ENCODE results near the gene CD83. TPM values are rescaled to one million over a fixed set of nuclear protein-coding genes. Genes with fewer than 3 reads are reported as not detected.

The CD83 gene
- total and polyA plus RNA-seq, 2 experiments from 2014 or later, result 6.2 to 6.6 TPM

DNA sequence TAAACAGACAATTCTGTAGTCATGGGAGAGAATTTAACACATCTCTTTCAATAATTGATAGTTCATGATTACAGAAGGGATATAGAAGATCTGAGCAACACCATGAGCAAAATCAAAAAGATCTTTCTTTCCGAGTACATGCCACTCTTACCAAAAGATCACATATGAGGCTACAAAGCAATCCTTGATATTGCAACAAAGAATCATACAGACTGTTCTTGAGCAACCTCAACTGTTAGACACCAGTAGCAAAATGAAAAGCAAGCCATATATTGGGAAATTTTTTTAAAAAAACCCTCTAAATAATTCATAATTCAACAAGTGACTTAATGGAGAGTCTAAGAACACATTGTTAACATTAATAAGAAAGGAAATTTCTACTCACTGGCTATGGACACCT is 3.6 kb upstream of the CD83 start:
- no peaks in the 10 kb centered on the region for H3K4me1 ChIP-seq (ENCODE audit: insufficient read depth)
- H3K27ac ChIP-seq, result no peak overlapping the region
- H3K79me2 ChIP-seq, result no peaks in the 10 kb centered on the region
- no peaks in the 10 kb centered on the region for H3K9me2 ChIP-seq (replicated peaks; ENCODE audit: insufficient read depth)
- no peak overlapping the region for H3K4me2 ChIP-seq
- H2AFZ ChIP-seq, result no peak overlapping the region
- no peak for TF ChIP-seq EZH2phosphoT487 (IDR thresholded peaks at IDR 0.05; ENCODE audit: low read depth, severe bottlenecking, unreplicated experiment)
- TF ChIP-seq EZH2 (IDR thresholded peaks at IDR 0.05; ENCODE audit: borderline replicate concordance), result no peak
- TF ChIP-seq CTCF (IDR thresholded peaks at IDR 0.05; ENCODE audit: poor library complexity), result no peak
- no peaks in the 10 kb centered on the region for H4K20me1 ChIP-seq (ENCODE audit: insufficient read depth, poor library complexity, severe bottlenecking)
- no peak overlapping the region for H3K4me3 ChIP-seq
- no peaks in the 10 kb centered on the region for H3K9me3 ChIP-seq (ENCODE audit: low read depth)
- H3K27me3 ChIP-seq, result no peaks in the 10 kb centered on the region
- no peak for DNase-seq (ENCODE audit: low spot score)
- no peaks in the 10 kb centered on the region for H3K36me3 ChIP-seq (replicated peaks; ENCODE audit: insufficient read depth, low read depth)
- 84% methylated on average over 1 of the region's 1 CpG for WGBS (ENCODE audit: low lambda C conversion rate, missing lambda C conversion rate)

DNA sequence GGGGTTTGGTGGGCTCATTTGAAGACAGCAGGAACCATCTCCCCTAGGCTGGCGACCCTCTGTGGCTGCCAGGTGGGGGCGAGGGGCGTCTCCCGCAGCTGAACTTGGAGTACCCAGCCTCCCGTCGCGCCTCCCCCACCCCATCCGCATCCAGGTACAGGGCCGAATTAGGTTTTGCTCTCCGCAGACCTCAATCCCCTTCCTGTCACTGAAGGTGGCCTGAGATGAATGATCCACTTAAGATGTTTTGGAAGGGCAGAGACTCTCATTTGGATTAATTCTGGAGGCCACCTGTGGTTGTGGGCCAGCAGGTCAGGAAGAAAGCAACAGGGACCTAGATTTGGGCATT is 493 bp downstream of the CD83 start:
- Histone ChIP-seq H3K27me3 (no peaks in the 10 kb centered on the region), H4K20me1 (ENCODE audit: insufficient read depth, poor library complexity, severe bottlenecking) (no peaks in the 10 kb centered on the region), H3K36me3 (replicated peaks; ENCODE audit: insufficient read depth, low read depth) (no peaks in the 10 kb centered on the region), H3K9me2 (replicated peaks; ENCODE audit: insufficient read depth) (no peaks in the 10 kb centered on the region), H3K4me1 (ENCODE audit: insufficient read depth) (no peaks in the 10 kb centered on the region), H2AFZ (peak overlapping the region; percentile 69), H3K27ac (no peak overlapping the region), H3K9me3 (ENCODE audit: low read depth) (no peaks in the 10 kb centered on the region), H3K4me3 (peak overlapping the region; percentile 57), H3K79me2 (no peaks in the 10 kb centered on the region), H3K4me2 (peak overlapping the region; percentile 93)
- DNase-seq (ENCODE audit: low spot score), result no peak
- WGBS (ENCODE audit: low lambda C conversion rate, missing lambda C conversion rate), result 11% methylated on average over 10 of the region's 10 CpGs
- TF ChIP-seq EZH2 (IDR thresholded peaks at IDR 0.05; ENCODE audit: borderline replicate concordance) (no peak), EZH2phosphoT487 (IDR thresholded peaks at IDR 0.05; ENCODE audit: low read depth, severe bottlenecking, unreplicated experiment) (no peak), CTCF (IDR thresholded peaks at IDR 0.05; ENCODE audit: poor library complexity) (no peak)

DNA sequence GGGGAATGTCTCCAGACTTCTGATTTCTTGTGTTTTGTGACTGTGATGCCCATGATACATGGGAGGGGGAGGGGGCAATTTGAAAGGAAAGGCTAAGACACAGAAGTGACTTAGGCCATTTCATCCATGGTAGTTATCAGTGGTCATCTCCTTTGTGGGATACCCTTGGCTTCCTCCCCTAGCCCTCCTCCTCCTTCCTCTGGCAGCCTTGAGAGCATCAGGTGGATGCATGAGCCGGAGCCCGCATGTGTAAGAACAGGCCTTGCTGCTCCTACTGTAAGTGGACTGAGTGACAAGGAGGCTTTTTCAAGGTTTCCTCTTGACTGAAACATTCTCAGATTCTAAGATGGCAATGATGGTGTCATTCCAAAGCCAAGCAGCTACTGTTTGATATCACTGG is 874 bp downstream of the CD83 start:
- Histone ChIP-seq H3K4me3 (no peak overlapping the region), H3K27me3 (no peaks in the 10 kb centered on the region), H3K4me1 (ENCODE audit: insufficient read depth) (no peaks in the 10 kb centered on the region), H3K27ac (no peak overlapping the region), H3K9me2 (replicated peaks; ENCODE audit: insufficient read depth) (no peaks in the 10 kb centered on the region), H3K36me3 (replicated peaks; ENCODE audit: insufficient read depth, low read depth) (no peaks in the 10 kb centered on the region), H3K4me2 (peak overlapping the region; percentile 93), H3K9me3 (ENCODE audit: low read depth) (no peaks in the 10 kb centered on the region), H4K20me1 (ENCODE audit: insufficient read depth, poor library complexity, severe bottlenecking) (no peaks in the 10 kb centered on the region), H2AFZ (peak overlapping the region; percentile 69), H3K79me2 (no peaks in the 10 kb centered on the region)
- no peak for TF ChIP-seq EZH2 (IDR thresholded peaks at IDR 0.05; ENCODE audit: borderline replicate concordance)
- TF ChIP-seq CTCF (IDR thresholded peaks at IDR 0.05; ENCODE audit: poor library complexity), result no peak
- TF ChIP-seq EZH2phosphoT487 (IDR thresholded peaks at IDR 0.05; ENCODE audit: low read depth, severe bottlenecking, unreplicated experiment), result no peak
- 91% methylated on average over 2 of the region's 2 CpGs for WGBS (ENCODE audit: low lambda C conversion rate, missing lambda C conversion rate)
- DNase-seq (ENCODE audit: low spot score), result no peak

DNA sequence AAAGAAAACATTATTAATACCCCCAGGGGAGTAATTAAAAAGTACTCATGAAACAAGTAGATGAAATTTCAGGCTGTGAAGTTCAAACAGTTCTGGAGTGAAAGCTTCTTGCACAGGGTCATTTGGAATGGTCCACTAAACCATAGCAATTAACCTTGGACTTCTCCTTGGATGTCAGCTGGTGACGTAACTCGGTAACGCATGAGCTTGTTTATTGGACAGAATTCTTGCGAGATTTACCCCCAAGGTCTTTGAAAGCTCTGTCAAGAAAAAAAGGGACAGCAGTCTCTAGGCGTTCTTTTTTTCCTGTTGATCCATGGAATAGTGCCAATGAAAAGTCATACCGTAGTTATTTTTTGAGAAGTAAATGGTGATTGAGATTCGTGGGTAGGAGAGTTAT is 2.2 kb downstream of the CD83 start:
- H3K9me3 ChIP-seq (ENCODE audit: low read depth), result no peaks in the 10 kb centered on the region
- no peaks in the 10 kb centered on the region for H4K20me1 ChIP-seq (ENCODE audit: insufficient read depth, poor library complexity, severe bottlenecking)
- no peak overlapping the region for H3K4me3 ChIP-seq
- H3K9me2 ChIP-seq (replicated peaks; ENCODE audit: insufficient read depth), result no peaks in the 10 kb centered on the region
- no peaks in the 10 kb centered on the region for H3K27me3 ChIP-seq
- no peaks in the 10 kb centered on the region for H3K4me1 ChIP-seq (ENCODE audit: insufficient read depth)
- no peaks in the 10 kb centered on the region for H3K36me3 ChIP-seq (replicated peaks; ENCODE audit: insufficient read depth, low read depth)
- WGBS (ENCODE audit: low lambda C conversion rate, missing lambda C conversion rate), result 75% methylated on average over 7 of the region's 7 CpGs
- no peak overlapping the region for H2AFZ ChIP-seq
- H3K27ac ChIP-seq, result no peak overlapping the region
- no peak for DNase-seq (ENCODE audit: low spot score)
- H3K79me2 ChIP-seq, result no peaks in the 10 kb centered on the region
- no peak overlapping the region for H3K4me2 ChIP-seq
- TF ChIP-seq EZH2phosphoT487 (IDR thresholded peaks at IDR 0.05; ENCODE audit: low read depth, severe bottlenecking, unreplicated experiment) (no peak), EZH2 (IDR thresholded peaks at IDR 0.05; ENCODE audit: borderline replicate concordance) (no peak), CTCF (IDR thresholded peaks at IDR 0.05; ENCODE audit: poor library complexity) (no peak)

All from hepatocyte (in vitro differentiated cells).